ENCODE data around the gene GFRA1. TPM values are rescaled to one million over a fixed set of nuclear protein-coding genes. Genes with fewer than 3 reads are reported as not detected.

The GFRA1 gene
- total RNA-seq, 2 experiments from 2014 or later: not detected

DNA sequence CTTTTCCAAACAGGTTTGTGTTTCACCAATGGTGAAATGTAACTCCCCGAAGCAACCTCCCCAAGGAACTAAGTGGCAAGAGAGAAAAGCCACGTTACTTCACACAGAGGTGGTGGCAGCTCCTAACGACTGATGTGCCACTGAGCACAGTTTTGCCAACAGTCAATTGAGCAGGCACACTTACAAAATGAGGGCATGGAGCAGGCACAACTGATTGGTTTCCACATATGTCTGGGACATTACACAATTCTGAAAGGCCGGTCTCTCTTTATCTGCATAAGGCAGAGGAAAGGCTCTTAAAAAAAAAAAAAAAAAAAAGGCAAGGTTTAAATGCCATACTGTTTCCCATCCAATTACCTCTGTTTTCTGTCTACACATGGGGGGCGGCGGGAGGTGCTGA is 86.7 kb downstream of the GFRA1 start:
- ChIA-PET CTCF (no interaction called here), POLR2A (no interaction called here)
- intact Hi-C loops (cut with DNase I, micrococcal nuclease): no loop called here
- H3K27me3 Mint-ChIP-seq: no peaks in the 10 kb centered on the region
- TF ChIP-seq, protein P1, sequence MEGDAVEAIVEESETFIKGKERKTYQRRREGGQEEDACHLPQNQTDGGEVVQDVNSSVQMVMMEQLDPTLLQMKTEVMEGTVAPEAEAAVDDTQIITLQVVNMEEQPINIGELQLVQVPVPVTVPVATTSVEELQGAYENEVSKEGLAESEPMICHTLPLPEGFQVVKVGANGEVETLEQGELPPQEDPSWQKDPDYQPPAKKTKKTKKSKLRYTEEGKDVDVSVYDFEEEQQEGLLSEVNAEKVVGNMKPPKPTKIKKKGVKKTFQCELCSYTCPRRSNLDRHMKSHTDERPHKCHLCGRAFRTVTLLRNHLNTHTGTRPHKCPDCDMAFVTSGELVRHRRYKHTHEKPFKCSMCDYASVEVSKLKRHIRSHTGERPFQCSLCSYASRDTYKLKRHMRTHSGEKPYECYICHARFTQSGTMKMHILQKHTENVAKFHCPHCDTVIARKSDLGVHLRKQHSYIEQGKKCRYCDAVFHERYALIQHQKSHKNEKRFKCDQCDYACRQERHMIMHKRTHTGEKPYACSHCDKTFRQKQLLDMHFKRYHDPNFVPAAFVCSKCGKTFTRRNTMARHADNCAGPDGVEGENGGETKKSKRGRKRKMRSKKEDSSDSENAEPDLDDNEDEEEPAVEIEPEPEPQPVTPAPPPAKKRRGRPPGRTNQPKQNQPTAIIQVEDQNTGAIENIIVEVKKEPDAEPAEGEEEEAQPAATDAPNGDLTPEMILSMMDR (IDR thresholded peaks at IDR 0.05): no peak
- Histone ChIP-seq H3K9me3 (ENCODE audit: control insufficient read depth in 1 of 2, insufficient read depth in 1 of 2, low read length in 2 of 2) (peaks cover 0 to 13% of the 10 kb centered on the region in 2 experiments), H3K27ac (ENCODE audit: low read depth in 1 of 2, low read length in 2 of 2) (no peak overlapping the region), H3K36me3 (ENCODE audit: insufficient read depth, low read length) (no peaks in the 10 kb centered on the region), H3K4me3 (ENCODE audit: low read length) (no peak overlapping the region), H3K4me1 (ENCODE audit: insufficient read depth, low read length) (no peaks in the 10 kb centered on the region), H3K27me3 (ENCODE audit: control insufficient read depth in 1 of 2, insufficient read depth in 2 of 2, low read length in 2 of 2) (no peaks in the 10 kb centered on the region)
- H3K4me1 Mint-ChIP-seq (ENCODE audit: low read depth): no peaks in the 10 kb centered on the region
- no peak overlapping the region for H3K4me3 Mint-ChIP-seq
- no peaks in the 10 kb centered on the region for H3K9me3 Mint-ChIP-seq
- no peak for DNase-seq
- no peak overlapping the region for H3K27ac Mint-ChIP-seq
- no peak for ATAC-seq (ENCODE audit: poor library complexity)
- no peaks in the 10 kb centered on the region for H3K36me3 Mint-ChIP-seq (ENCODE audit: low read depth)

DNA sequence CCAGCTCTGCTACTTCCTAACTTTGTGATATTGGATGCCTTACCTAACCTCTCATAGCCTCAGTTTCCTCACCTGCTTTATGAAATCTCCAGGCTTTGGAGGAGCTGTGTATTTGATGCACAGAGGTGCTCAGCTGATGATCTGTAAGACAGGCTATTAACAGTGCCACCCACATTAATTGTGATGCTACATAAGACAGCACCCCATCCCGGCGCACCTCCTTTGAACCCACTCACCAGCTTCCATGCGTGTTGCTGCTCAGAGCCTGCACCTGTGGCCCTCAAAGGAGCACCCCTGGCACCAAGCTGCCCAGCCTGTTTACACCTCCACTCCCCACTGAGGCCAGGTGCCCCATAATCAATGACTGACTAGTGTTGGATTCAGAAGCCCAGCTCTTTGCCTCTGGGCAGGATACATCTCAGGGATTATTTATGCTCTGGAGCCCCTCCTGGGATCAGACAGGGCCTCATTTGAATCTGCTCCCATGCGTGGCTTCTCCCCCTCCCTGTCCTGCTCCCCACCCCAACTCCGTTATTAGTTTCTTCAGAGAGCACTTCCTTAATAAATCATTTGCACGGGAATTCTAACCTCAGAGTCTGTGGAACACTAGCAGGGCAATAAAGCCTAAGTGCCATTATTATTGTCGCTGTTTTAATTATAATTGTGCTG is 87.7 kb downstream of the GFRA1 start:
- Histone ChIP-seq H3K4me3 (ENCODE audit: low read length) (no peak overlapping the region), H3K9me3 (ENCODE audit: control insufficient read depth in 1 of 2, insufficient read depth in 1 of 2, low read length in 2 of 2) (peaks cover 0 to 13% of the 10 kb centered on the region in 2 experiments), H3K27me3 (ENCODE audit: control insufficient read depth in 1 of 2, insufficient read depth in 2 of 2, low read length in 2 of 2) (no peaks in the 10 kb centered on the region), H3K27ac (ENCODE audit: low read depth in 1 of 2, low read length in 2 of 2) (no peak overlapping the region), H3K4me1 (ENCODE audit: insufficient read depth, low read length) (no peaks in the 10 kb centered on the region), H3K36me3 (ENCODE audit: insufficient read depth, low read length) (no peaks in the 10 kb centered on the region)
- DNase-seq: no peak
- H3K4me3 Mint-ChIP-seq: no peak overlapping the region
- no peaks in the 10 kb centered on the region for H3K9me3 Mint-ChIP-seq
- H3K27ac Mint-ChIP-seq: no peak overlapping the region
- H3K36me3 Mint-ChIP-seq (ENCODE audit: low read depth): no peaks in the 10 kb centered on the region
- intact Hi-C loops (cut with DNase I, micrococcal nuclease): no loop called here
- no peak for ATAC-seq (ENCODE audit: poor library complexity)
- H3K27me3 Mint-ChIP-seq: no peaks in the 10 kb centered on the region
- POLR2A ChIA-PET: no interaction called here
- CTCF ChIA-PET: no interaction called here
- TF ChIP-seq, protein P1 (IDR thresholded peaks at IDR 0.05): no peak
- no peaks in the 10 kb centered on the region for H3K4me1 Mint-ChIP-seq (ENCODE audit: low read depth)

DNA sequence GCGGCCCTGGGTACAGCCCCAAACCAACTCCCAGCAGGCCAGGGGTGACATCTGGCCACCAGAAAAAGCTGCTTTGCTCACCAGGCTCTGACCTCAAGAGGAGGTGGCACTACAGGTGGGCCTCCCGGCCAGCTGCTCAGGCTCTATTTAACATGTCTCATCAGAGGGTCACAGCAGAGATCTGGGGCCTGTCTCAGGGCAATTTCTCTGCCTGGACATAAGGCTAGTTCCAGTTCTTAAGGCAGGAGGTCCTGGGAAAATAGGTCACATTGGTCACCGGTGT is 88.6 kb downstream of the GFRA1 start:
- Mint-ChIP-seq H3K36me3 (ENCODE audit: low read depth) (no peaks in the 10 kb centered on the region), H3K27ac (no peak overlapping the region), H3K27me3 (no peaks in the 10 kb centered on the region), H3K4me1 (ENCODE audit: low read depth) (no peaks in the 10 kb centered on the region), H3K4me3 (no peak overlapping the region), H3K9me3 (no peaks in the 10 kb centered on the region)
- no peak for DNase-seq
- H3K27ac ChIP-seq (ENCODE audit: low read depth in 1 of 2, low read length in 2 of 2): no peak overlapping the region
- no peak for ATAC-seq (ENCODE audit: poor library complexity)
- H3K27me3 ChIP-seq (ENCODE audit: control insufficient read depth in 1 of 2, insufficient read depth in 2 of 2, low read length in 2 of 2): no peaks in the 10 kb centered on the region
- intact Hi-C loops (cut with DNase I, micrococcal nuclease): no loop called here
- peaks cover 0 to 13% of the 10 kb centered on the region in 2 experiments for H3K9me3 ChIP-seq (ENCODE audit: control insufficient read depth in 1 of 2, insufficient read depth in 1 of 2, low read length in 2 of 2)
- no peaks in the 10 kb centered on the region for H3K36me3 ChIP-seq (ENCODE audit: insufficient read depth, low read length)
- H3K4me3 ChIP-seq (ENCODE audit: low read length): no peak overlapping the region
- H3K4me1 ChIP-seq (ENCODE audit: insufficient read depth, low read length): no peaks in the 10 kb centered on the region
- CTCF ChIA-PET: no interaction called here
- POLR2A ChIA-PET: no interaction called here
- TF ChIP-seq, protein P1 (IDR thresholded peaks at IDR 0.05): no peak
